ENCODE measurements around the gene TMTC1.

Gene TMTC1

DNA sequence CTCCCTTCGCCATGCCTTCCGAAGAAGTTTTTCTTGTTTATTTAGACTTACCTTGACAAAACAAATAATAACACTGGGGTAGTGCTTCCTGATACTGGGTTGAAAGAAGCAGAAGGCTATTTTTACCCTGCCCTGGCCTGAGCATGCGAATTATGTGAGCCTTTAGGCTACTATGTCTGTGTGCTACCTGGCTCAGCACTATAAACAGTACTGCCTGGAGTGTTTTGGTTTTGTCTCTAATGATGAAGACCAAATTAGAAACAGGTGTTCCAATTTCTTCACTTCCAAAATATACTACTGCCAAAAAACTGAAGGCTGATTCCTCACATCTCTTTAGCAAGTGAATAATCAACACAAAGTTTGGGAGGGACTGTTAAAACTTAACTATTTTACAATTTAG, 278.6 kb downstream of the TMTC1 start:
- no peak for TF ChIP-seq SNAI2 (CRISPR knock-in tag; IDR thresholded peaks at IDR 0.05)
- no peak for TF ChIP-seq ESRRG (CRISPR knock-in tag; IDR thresholded peaks at IDR 0.05)
- no peak for TF ChIP-seq TOX (CRISPR knock-in tag; IDR thresholded peaks at IDR 0.05; ENCODE audit: borderline replicate concordance)
- no peak for TF ChIP-seq ZNF70 (CRISPR knock-in tag; IDR thresholded peaks at IDR 0.05)
- TF ChIP-seq CSDC2 (CRISPR knock-in tag; IDR thresholded peaks at IDR 0.05) = no peak
- no peak for TF ChIP-seq ISL1 (CRISPR knock-in tag; IDR thresholded peaks at IDR 0.05)
- TF ChIP-seq ZNF8 (CRISPR knock-in tag; IDR thresholded peaks at IDR 0.05) = no peak
- TF ChIP-seq RARB (CRISPR knock-in tag; IDR thresholded peaks at IDR 0.05) = no peak
- TF ChIP-seq, protein P1, sequence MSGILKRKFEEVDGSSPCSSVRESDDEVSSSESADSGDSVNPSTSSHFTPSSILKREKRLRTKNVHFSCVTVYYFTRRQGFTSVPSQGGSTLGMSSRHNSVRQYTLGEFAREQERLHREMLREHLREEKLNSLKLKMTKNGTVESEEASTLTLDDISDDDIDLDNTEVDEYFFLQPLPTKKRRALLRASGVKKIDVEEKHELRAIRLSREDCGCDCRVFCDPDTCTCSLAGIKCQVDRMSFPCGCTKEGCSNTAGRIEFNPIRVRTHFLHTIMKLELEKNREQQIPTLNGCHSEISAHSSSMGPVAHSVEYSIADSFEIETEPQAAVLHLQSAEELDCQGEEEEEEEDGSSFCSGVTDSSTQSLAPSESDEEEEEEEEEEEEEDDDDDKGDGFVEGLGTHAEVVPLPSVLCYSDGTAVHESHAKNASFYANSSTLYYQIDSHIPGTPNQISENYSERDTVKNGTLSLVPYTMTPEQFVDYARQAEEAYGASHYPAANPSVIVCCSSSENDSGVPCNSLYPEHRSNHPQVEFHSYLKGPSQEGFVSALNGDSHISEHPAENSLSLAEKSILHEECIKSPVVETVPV (CRISPR knock-in tag; IDR thresholded peaks at IDR 0.05) = no peak
- TF ChIP-seq TCF4 (CRISPR knock-in tag; IDR thresholded peaks at IDR 0.05; ENCODE audit: borderline replicate concordance) = no peak
- no peak for TF ChIP-seq ZNF565 (CRISPR knock-in tag; conservative IDR thresholded peaks at IDR 0.05; ENCODE audit: low read depth)
- no peak for TF ChIP-seq ARNTL (CRISPR knock-in tag; IDR thresholded peaks at IDR 0.05; ENCODE audit: borderline replicate concordance, low read depth)
- TF ChIP-seq BACH2 (CRISPR knock-in tag; IDR thresholded peaks at IDR 0.05; ENCODE audit: borderline replicate concordance) = no peak
- TF ChIP-seq, protein P2, sequence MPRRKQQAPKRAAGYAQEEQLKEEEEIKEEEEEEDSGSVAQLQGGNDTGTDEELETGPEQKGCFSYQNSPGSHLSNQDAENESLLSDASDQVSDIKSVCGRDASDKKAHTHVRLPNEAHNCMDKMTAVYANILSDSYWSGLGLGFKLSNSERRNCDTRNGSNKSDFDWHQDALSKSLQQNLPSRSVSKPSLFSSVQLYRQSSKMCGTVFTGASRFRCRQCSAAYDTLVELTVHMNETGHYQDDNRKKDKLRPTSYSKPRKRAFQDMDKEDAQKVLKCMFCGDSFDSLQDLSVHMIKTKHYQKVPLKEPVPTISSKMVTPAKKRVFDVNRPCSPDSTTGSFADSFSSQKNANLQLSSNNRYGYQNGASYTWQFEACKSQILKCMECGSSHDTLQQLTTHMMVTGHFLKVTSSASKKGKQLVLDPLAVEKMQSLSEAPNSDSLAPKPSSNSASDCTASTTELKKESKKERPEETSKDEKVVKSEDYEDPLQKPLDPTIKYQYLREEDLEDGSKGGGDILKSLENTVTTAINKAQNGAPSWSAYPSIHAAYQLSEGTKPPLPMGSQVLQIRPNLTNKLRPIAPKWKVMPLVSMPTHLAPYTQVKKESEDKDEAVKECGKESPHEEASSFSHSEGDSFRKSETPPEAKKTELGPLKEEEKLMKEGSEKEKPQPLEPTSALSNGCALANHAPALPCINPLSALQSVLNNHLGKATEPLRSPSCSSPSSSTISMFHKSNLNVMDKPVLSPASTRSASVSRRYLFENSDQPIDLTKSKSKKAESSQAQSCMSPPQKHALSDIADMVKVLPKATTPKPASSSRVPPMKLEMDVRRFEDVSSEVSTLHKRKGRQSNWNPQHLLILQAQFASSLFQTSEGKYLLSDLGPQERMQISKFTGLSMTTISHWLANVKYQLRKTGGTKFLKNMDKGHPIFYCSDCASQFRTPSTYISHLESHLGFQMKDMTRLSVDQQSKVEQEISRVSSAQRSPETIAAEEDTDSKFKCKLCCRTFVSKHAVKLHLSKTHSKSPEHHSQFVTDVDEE (CRISPR knock-in tag; IDR thresholded peaks at IDR 0.05) = no peak
- no peak for TF ChIP-seq ZC3H10 (CRISPR knock-in tag; IDR thresholded peaks at IDR 0.05)
- TF ChIP-seq ZFP30 (CRISPR knock-in tag; IDR thresholded peaks at IDR 0.05) = no peak
- TF ChIP-seq, protein P3, sequence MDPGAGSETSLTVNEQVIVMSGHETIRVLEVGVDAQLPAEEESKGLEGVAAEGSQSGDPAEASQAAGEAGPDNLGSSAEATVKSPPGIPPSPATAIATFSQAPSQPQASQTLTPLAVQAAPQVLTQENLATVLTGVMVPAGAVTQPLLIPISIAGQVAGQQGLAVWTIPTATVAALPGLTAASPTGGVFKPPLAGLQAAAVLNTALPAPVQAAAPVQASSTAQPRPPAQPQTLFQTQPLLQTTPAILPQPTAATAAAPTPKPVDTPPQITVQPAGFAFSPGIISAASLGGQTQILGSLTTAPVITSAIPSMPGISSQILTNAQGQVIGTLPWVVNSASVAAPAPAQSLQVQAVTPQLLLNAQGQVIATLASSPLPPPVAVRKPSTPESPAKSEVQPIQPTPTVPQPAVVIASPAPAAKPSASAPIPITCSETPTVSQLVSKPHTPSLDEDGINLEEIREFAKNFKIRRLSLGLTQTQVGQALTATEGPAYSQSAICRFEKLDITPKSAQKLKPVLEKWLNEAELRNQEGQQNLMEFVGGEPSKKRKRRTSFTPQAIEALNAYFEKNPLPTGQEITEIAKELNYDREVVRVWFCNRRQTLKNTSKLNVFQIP (CRISPR knock-in tag; IDR thresholded peaks at IDR 0.05; ENCODE audit: borderline replicate concordance, low read depth) = no peak
- ATAC-seq = no peak

DNA sequence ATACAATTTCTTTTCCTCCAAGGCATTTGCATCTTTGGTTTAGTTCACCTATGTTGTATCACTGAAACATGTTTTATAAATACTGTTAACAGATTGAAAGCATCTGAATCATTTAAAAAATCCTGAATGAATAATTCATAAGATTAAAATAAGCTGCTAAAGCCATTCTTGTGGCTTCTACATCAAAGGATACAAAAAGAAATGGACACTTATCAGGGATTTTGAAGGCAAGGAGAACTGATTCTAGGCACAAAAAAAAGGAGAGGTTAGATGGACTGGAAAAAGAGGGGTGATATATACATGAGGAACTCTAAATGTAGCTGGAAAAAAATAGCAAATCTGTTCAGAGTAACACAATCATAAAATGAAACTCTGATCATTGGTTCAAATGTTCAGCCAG, 280.5 kb downstream of the TMTC1 start:
- ATAC-seq = no peak
- TF ChIP-seq CSDC2 (CRISPR knock-in tag; IDR thresholded peaks at IDR 0.05) (no peak), TCF4 (CRISPR knock-in tag; IDR thresholded peaks at IDR 0.05; ENCODE audit: borderline replicate concordance) (no peak), BACH2 (CRISPR knock-in tag; IDR thresholded peaks at IDR 0.05; ENCODE audit: borderline replicate concordance) (no peak), ZC3H10 (CRISPR knock-in tag; IDR thresholded peaks at IDR 0.05) (no peak), PPARA (CRISPR knock-in tag; IDR thresholded peaks at IDR 0.05; ENCODE audit: borderline replicate concordance) (no peak), OSR1 (CRISPR knock-in tag; IDR thresholded peaks at IDR 0.05) (no peak), ZFP3 (CRISPR knock-in tag; IDR thresholded peaks at IDR 0.05) (no peak), ZFP30 (CRISPR knock-in tag; IDR thresholded peaks at IDR 0.05) (no peak), ISL1 (CRISPR knock-in tag; IDR thresholded peaks at IDR 0.05) (no peak), RARB (CRISPR knock-in tag; IDR thresholded peaks at IDR 0.05) (no peak), ZNF70 (CRISPR knock-in tag; IDR thresholded peaks at IDR 0.05) (no peak), ESRRG (CRISPR knock-in tag; IDR thresholded peaks at IDR 0.05) (no peak), ZNF8 (CRISPR knock-in tag; IDR thresholded peaks at IDR 0.05) (no peak), ZNF565 (CRISPR knock-in tag; conservative IDR thresholded peaks at IDR 0.05; ENCODE audit: low read depth) (no peak), ARNTL (CRISPR knock-in tag; IDR thresholded peaks at IDR 0.05; ENCODE audit: borderline replicate concordance, low read depth) (no peak)
- TF ChIP-seq, protein P4, sequence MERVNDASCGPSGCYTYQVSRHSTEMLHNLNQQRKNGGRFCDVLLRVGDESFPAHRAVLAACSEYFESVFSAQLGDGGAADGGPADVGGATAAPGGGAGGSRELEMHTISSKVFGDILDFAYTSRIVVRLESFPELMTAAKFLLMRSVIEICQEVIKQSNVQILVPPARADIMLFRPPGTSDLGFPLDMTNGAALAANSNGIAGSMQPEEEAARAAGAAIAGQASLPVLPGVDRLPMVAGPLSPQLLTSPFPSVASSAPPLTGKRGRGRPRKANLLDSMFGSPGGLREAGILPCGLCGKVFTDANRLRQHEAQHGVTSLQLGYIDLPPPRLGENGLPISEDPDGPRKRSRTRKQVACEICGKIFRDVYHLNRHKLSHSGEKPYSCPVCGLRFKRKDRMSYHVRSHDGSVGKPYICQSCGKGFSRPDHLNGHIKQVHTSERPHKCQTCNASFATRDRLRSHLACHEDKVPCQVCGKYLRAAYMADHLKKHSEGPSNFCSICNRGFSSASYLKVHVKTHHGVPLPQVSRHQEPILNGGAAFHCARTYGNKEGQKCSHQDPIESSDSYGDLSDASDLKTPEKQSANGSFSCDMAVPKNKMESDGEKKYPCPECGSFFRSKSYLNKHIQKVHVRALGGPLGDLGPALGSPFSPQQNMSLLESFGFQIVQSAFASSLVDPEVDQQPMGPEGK (CRISPR knock-in tag; IDR thresholded peaks at IDR 0.05; ENCODE audit: borderline replicate concordance) = no peak
- TF ChIP-seq, protein P5, sequence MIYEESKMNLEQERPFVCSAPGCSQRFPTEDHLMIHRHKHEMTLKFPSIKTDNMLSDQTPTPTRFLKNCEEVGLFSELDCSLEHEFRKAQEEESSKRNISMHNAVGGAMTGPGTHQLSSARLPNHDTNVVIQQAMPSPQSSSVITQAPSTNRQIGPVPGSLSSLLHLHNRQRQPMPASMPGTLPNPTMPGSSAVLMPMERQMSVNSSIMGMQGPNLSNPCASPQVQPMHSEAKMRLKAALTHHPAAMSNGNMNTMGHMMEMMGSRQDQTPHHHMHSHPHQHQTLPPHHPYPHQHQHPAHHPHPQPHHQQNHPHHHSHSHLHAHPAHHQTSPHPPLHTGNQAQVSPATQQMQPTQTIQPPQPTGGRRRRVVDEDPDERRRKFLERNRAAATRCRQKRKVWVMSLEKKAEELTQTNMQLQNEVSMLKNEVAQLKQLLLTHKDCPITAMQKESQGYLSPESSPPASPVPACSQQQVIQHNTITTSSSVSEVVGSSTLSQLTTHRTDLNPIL (CRISPR knock-in tag; IDR thresholded peaks at IDR 0.05; ENCODE audit: low read depth) = no peak
- TF ChIP-seq, protein P1 (CRISPR knock-in tag; IDR thresholded peaks at IDR 0.05) = no peak
- TF ChIP-seq, protein P3 (CRISPR knock-in tag; IDR thresholded peaks at IDR 0.05; ENCODE audit: borderline replicate concordance, low read depth) = no peak
- TF ChIP-seq, protein P2 (CRISPR knock-in tag; IDR thresholded peaks at IDR 0.05) = no peak
